HL-60 (cell line): Measurements from ENCODE around the gene PITX1.

Experiments
- GABPA ChIP-seq: IDR thresholded peaks from 2 replicates; pipeline ENCODE4 v1.6.1; 2012; ENCODE audit warnings: low read depth
- POLR2AphosphoS5 ChIP-seq: IDR thresholded peaks from 2 replicates; pipeline ENCODE4 v1.6.1; 2012; ENCODE audit warnings: low read depth
- TF ChIP-seq, protein P1 (sequence below): IDR thresholded peaks from one replicate; pipeline ENCODE4 v1.5.1; 2011; ENCODE audit warnings: low read length, control low read depth, inconsistent platforms; ENCODE audit not compliant: insufficient read depth
- TF ChIP-seq, protein P2 (sequence below): IDR thresholded peaks from 2 replicates; pipeline ENCODE4 v1.6.1; 2012; ENCODE audit warnings: low read depth; ENCODE audit not compliant: insufficient replicate concordance

DNA sequence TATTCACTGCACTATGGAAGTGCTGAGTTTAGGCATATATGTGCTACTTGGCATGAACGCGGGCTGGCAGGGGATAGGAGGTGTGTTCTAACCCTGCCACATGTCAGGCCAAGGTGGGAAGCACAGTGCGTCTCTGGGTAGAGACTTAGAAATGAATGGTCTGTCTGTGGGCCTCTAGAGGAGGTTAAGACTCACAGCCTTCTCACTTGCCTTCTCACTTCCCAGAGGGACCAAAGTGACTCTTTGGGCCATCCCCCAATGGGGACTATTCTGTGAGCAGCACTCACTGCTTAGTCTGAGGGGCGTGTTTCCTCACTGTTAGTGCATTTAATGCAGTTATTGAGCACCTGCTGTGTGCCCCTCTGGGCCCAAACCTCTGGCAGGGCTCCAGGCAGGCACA lies 2.4 kb upstream of the PITX1 start:
- TF ChIP-seq, protein P1, sequence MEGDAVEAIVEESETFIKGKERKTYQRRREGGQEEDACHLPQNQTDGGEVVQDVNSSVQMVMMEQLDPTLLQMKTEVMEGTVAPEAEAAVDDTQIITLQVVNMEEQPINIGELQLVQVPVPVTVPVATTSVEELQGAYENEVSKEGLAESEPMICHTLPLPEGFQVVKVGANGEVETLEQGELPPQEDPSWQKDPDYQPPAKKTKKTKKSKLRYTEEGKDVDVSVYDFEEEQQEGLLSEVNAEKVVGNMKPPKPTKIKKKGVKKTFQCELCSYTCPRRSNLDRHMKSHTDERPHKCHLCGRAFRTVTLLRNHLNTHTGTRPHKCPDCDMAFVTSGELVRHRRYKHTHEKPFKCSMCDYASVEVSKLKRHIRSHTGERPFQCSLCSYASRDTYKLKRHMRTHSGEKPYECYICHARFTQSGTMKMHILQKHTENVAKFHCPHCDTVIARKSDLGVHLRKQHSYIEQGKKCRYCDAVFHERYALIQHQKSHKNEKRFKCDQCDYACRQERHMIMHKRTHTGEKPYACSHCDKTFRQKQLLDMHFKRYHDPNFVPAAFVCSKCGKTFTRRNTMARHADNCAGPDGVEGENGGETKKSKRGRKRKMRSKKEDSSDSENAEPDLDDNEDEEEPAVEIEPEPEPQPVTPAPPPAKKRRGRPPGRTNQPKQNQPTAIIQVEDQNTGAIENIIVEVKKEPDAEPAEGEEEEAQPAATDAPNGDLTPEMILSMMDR: no peak
- no peak for TF ChIP-seq POLR2AphosphoS5
- TF ChIP-seq, protein P2, sequence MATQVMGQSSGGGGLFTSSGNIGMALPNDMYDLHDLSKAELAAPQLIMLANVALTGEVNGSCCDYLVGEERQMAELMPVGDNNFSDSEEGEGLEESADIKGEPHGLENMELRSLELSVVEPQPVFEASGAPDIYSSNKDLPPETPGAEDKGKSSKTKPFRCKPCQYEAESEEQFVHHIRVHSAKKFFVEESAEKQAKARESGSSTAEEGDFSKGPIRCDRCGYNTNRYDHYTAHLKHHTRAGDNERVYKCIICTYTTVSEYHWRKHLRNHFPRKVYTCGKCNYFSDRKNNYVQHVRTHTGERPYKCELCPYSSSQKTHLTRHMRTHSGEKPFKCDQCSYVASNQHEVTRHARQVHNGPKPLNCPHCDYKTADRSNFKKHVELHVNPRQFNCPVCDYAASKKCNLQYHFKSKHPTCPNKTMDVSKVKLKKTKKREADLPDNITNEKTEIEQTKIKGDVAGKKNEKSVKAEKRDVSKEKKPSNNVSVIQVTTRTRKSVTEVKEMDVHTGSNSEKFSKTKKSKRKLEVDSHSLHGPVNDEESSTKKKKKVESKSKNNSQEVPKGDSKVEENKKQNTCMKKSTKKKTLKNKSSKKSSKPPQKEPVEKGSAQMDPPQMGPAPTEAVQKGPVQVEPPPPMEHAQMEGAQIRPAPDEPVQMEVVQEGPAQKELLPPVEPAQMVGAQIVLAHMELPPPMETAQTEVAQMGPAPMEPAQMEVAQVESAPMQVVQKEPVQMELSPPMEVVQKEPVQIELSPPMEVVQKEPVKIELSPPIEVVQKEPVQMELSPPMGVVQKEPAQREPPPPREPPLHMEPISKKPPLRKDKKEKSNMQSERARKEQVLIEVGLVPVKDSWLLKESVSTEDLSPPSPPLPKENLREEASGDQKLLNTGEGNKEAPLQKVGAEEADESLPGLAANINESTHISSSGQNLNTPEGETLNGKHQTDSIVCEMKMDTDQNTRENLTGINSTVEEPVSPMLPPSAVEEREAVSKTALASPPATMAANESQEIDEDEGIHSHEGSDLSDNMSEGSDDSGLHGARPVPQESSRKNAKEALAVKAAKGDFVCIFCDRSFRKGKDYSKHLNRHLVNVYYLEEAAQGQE: no peak
- TF ChIP-seq GABPA: no peak
